ENCODE data around the gene SERPIND1.

SERPIND1 gene

DNA sequence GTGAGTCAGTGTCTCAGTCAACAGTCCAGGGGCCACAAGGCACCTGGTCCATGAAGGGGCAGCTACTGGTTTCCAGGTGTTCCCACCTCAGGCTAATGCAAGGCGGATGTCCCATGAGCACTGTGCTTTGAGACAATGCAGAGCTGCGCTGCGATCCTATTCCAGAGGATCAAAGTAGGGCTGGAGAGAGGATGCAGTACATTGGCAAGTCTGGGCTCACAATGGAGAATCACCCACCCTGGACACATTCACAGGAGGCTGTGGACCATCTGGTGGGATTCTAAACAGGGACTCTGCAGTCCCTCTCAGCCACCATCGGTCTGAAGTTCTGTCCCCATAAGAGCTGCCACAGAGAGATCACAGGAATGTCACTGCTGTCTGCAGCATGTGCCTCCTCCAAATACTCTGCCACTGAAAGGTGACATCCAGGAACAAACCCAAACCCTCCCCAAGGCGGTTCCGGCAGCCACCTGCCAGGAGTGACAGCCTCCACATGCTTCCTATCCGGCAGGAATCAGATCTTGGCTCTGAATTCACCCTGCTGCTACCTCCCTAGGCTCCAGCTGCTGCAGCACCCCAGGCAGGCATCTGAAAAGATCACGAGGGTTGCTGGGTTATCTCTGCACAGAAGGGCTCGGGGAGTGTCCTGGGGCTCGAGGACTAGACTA lies 45.3 kb upstream of the SERPIND1 start:
- TF ChIP-seq REST (IDR thresholded peaks at IDR 0.05; ENCODE audit: insufficient read depth in 1 of 2, low read depth in 2 of 2, low read length in 2 of 2) (no peak), SIN3A (IDR thresholded peaks at IDR 0.05; ENCODE audit: borderline replicate concordance, insufficient read depth, low read length) (no peak), FOXP2 (optimal IDR thresholded peaks at IDR 0.05; ENCODE audit: borderline replicate concordance, extremely low read depth, extremely low read length, insufficient read depth) (no peak)

DNA sequence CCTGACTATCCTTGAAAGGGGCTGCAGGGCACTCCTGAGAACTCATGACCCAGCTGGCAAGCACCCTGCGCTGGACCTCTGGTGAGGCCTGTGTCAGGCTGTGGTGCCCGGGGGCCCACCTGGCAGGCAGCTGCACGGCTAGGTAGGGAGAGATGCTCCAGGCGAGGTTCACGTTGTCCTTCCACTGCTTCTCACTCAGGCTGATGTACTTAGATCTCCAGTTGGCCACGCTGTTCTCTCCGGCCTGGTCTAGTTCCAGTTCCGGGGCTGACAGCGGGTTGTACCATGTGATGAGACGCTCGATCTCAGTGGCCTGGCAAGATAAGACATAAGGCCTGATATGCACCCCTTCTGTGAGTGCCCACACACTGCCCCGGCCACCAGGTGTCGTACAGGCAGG lies 44.7 kb upstream of the SERPIND1 start:
- TF ChIP-seq SIN3A (IDR thresholded peaks at IDR 0.05; ENCODE audit: borderline replicate concordance, insufficient read depth, low read length), result no peak
- no peak for TF ChIP-seq POLR2AphosphoS5 (IDR thresholded peaks at IDR 0.05; ENCODE audit: low read depth, low read length)
- TF ChIP-seq TAF1 (IDR thresholded peaks at IDR 0.05; ENCODE audit: borderline replicate concordance, insufficient read depth, low read length), result no peak
- TF ChIP-seq FOXP2 (optimal IDR thresholded peaks at IDR 0.05; ENCODE audit: borderline replicate concordance, extremely low read depth, extremely low read length, insufficient read depth), result no peak
- TF ChIP-seq REST (IDR thresholded peaks at IDR 0.05; ENCODE audit: insufficient read depth in 1 of 2, low read depth in 2 of 2, low read length in 2 of 2), result no peak

- TF ChIP-seq POLR2AphosphoS5 (IDR thresholded peaks at IDR 0.05; ENCODE audit: low read depth, low read length) (no peak), SIN3A (IDR thresholded peaks at IDR 0.05; ENCODE audit: borderline replicate concordance, insufficient read depth, low read length) (no peak), REST (IDR thresholded peaks at IDR 0.05; ENCODE audit: insufficient read depth in 1 of 2, low read depth in 2 of 2, low read length in 2 of 2) (no peak), TAF1 (IDR thresholded peaks at IDR 0.05; ENCODE audit: borderline replicate concordance, insufficient read depth, low read length) (no peak), FOXP2 (optimal IDR thresholded peaks at IDR 0.05; ENCODE audit: borderline replicate concordance, extremely low read depth, extremely low read length, insufficient read depth) (no peak)
Observed at GRCh38 chr22:20738394-20739089, 35.4 kb upstream of the SERPIND1 start.

DNA sequence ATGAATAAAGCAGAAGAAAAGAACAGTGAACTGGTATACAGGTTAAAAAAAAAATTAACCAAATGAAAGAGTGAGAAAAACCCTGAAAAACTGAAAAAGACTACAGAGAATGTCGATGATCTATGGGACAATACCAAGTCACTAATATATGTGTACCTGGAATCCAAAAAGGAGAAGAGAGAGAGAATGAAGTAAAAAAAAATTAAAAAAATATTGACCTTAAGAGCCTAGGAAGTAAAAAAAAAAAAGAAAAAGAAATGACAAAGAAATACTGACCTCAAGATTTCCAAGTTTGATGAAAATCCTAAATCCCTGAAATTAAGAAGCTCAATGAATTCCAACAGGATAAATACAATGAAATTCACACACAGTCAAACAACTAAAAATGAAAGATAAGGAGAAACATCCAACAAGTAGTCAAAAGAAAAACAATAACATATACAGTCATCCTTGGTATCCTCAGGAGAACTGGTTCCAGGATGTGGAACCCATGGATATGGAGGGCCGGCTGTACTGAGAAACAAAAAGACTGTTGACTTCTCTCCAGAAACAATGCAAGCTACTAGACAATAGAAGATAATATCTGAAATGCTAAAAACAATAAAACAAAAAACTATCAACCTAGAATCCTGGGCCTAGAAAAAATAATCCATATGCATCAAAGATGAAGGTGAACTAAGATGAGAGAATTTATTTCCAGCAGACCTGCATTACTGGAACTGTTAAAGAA lies 33.5 kb upstream of the SERPIND1 start:
- TF ChIP-seq REST (IDR thresholded peaks at IDR 0.05; ENCODE audit: insufficient read depth in 1 of 2, low read depth in 2 of 2, low read length in 2 of 2), result no peak
- TF ChIP-seq FOXP2 (optimal IDR thresholded peaks at IDR 0.05; ENCODE audit: borderline replicate concordance, extremely low read depth, extremely low read length, insufficient read depth), result no peak
- TF ChIP-seq SIN3A (IDR thresholded peaks at IDR 0.05; ENCODE audit: borderline replicate concordance, insufficient read depth, low read length), result no peak
- TF ChIP-seq POLR2AphosphoS5 (IDR thresholded peaks at IDR 0.05; ENCODE audit: low read depth, low read length), result no peak
- no peak for TF ChIP-seq TAF1 (IDR thresholded peaks at IDR 0.05; ENCODE audit: borderline replicate concordance, insufficient read depth, low read length)

Data from PFSK-1 (cell line).